Adrenal gland (tissue), 12 donors: ENCODE results near the gene CACNA1I. TPM values are rescaled to one million over a fixed set of nuclear protein-coding genes. Genes with fewer than 3 reads are reported as not detected.

Experiments
- DNase-seq, 7 donors: peaks; one replicate each; pipeline ENCODE4 v3.0.0-alpha.2; 2019 to 2020
- H3K27ac ChIP-seq, 5 donors: fragments of 200-600 bp; sonication (generic) in 4 of 5; 1 replicate in 3 of 5; 2 replicates in 2 of 5; pipeline versions ENCODE4 v1.5.1 to v1.8.0; 2016 to 2020; ENCODE audit warnings: mild to moderate bottlenecking in 1 of 5
- H3K27me3 ChIP-seq: fragments of 200-600 bp; 2 replicates; pipeline ENCODE4 v1.8.0; 2021
- H3K36me3 ChIP-seq, 2 donors: fragments of 200-600 bp; replicated peaks in 1 of 2; 1 replicate in 1 of 2; 2 replicates in 1 of 2; pipeline versions ENCODE4 v1.5.1 to v1.8.0; 2018 to 2022
- H3K4me1 ChIP-seq, 2 donors: fragments of 200-600 bp; replicated peaks in 1 of 2; 1 replicate in 1 of 2; 2 replicates in 1 of 2; pipeline versions ENCODE4 v1.5.1 to v1.8.0; 2018 to 2021
- H3K4me3 ChIP-seq, 4 donors: fragments of 200-600 bp; sonication (generic) in 3 of 4; one replicate each; pipeline ENCODE4 v1.5.1; 2016 to 2018
- H3K9me3 ChIP-seq, 3 donors: fragments of 200-600 bp; sonication (generic) in 1 of 3; replicated peaks in 1 of 3; 1 replicate in 2 of 3; 2 replicates in 1 of 3; pipeline versions ENCODE4 v1.5.1 to v1.8.0; 2016 to 2021
- POLR2A ChIP-seq, 2 donors: fragments of 450-650 bp; IDR thresholded peaks; one replicate each; pipeline ENCODE4 v1.6.1; 2017; ENCODE audit warnings: antibody characterized with exemption in 2 of 2, mild to moderate bottlenecking in 2 of 2, moderate library complexity in 1 of 2
- WGBS, 4 donors: extraction: QIAGEN DNeasy Blood & Tissue Kit in 2 of 4; methylation state at CpG; one replicate each; pipeline versions ENCODE4 v1.1.5 to v1.1.7; 2013 to 2017; 5-methylcytosine and 5-hydroxymethylcytosine counted together
- intact Hi-C, 2 donors: fragments of 100-400 bp; cut with DNase I; formaldehyde crosslinking; loops; one replicate each; pipeline versions ENCODE4 v1.14.1 to v1.15.0; 2022 to 2023
- polyA plus RNA-seq, 3 donors: library from polyadenylated mRNA; stranded (reverse); fragments of 200-250 nt in 2 of 3; fragments of 350-450 nt in 1 of 3; fragmentation: Illumina TruSeq in 1 of 3; extraction: RNeasy Lipid Tissue Mini Kit (QIAGEN cat#74804) in 1 of 3; gene quantifications; one replicate each; pipeline ENCODE4 v1.2.3, GENCODE V29; 2013 to 2014
- total RNA-seq, 9 donors: library from RNA; depleted of rRNA in 4 of 9; stranded (reverse); fragments of >200 nt in 4 of 9; fragments of 120-200 nt in 1 of 9; fragmentation: NEBNext Ultra II Directional in 1 of 9; extraction: Animal tissue kit (Norgen Biotek cat#: 25700) in 1 of 9; gene quantifications; one replicate each; pipeline versions ENCODE4 v1.1.0 to v1.2.4, GENCODE V29; 2013 to 2023
- TF ChIP-seq, protein P1 (sequence below), 6 experiments: fragments of 450-650 bp in 4 of 6; fragments of 200-600 bp in 2 of 6; sonication (generic) in 1 of 6; IDR thresholded peaks; 1 replicate in 5 of 6; 2 replicates in 1 of 6; pipeline versions ENCODE4 v1.5.1 to v1.8.0; 2016 to 2021; ENCODE audit warnings: antibody characterized with exemption in 6 of 6, mild to moderate bottlenecking in 2 of 6, moderate library complexity in 1 of 6
- donor health status: healthy with polysubstance abuse.
- donor health status: Bipolar disorder and iron deficiency.
- donor health status: DM: yes; HTN: yes; CAD: no.
- donor health status: DM: no; HTN: no; CAD: no.
- donor health status: DM: no; HTN: no; CAD: no.
- donor health status: DM: yes; HTN: yes; CAD: no.

CACNA1I gene
- total and polyA plus RNA-seq, 12 donors = 0.06 to 20.1 (median 3.2) TPM

DNA sequence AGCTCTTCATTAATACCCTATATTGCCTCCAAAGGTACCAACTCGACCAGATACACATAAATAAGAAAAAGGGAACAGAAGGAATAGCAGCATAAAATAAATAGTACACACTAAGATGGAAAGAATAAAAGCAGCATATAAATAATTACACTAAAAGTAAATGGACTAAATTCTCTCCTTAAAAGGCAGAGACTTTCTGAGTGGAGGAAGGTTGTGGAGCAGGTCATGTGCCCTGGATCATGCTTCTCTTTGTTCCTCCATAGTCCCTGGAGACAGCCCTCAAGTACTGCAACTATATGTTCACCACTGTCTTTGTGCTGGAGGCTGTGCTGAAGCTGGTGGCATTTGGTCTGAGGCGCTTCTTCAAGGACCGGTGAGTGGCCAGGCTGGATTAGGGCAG is 101.4 kb downstream of the CACNA1I start:
- peaks cover 0 to 15% (median 0%) of the 10 kb centered on the region in 3 donors for H3K9me3 ChIP-seq
- no peaks in the 10 kb centered on the region for H3K4me1 ChIP-seq
- 93 to 97% (median 94%) methylated on average over 3 of the region's 3 CpGs for WGBS, 4 donors
- no peaks in the 10 kb centered on the region for H3K36me3 ChIP-seq
- no peaks in the 10 kb centered on the region for H3K27me3 ChIP-seq
- TF ChIP-seq, protein P1, sequence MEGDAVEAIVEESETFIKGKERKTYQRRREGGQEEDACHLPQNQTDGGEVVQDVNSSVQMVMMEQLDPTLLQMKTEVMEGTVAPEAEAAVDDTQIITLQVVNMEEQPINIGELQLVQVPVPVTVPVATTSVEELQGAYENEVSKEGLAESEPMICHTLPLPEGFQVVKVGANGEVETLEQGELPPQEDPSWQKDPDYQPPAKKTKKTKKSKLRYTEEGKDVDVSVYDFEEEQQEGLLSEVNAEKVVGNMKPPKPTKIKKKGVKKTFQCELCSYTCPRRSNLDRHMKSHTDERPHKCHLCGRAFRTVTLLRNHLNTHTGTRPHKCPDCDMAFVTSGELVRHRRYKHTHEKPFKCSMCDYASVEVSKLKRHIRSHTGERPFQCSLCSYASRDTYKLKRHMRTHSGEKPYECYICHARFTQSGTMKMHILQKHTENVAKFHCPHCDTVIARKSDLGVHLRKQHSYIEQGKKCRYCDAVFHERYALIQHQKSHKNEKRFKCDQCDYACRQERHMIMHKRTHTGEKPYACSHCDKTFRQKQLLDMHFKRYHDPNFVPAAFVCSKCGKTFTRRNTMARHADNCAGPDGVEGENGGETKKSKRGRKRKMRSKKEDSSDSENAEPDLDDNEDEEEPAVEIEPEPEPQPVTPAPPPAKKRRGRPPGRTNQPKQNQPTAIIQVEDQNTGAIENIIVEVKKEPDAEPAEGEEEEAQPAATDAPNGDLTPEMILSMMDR (IDR thresholded peaks at IDR 0.05) = no peak
- TF ChIP-seq POLR2A (IDR thresholded peaks at IDR 0.05) = no peak
- no peak overlapping the region for H3K4me3 ChIP-seq
- DNase-seq = no peak
- intact Hi-C loops = no loop called here
- no peak overlapping the region for H3K27ac ChIP-seq

DNA sequence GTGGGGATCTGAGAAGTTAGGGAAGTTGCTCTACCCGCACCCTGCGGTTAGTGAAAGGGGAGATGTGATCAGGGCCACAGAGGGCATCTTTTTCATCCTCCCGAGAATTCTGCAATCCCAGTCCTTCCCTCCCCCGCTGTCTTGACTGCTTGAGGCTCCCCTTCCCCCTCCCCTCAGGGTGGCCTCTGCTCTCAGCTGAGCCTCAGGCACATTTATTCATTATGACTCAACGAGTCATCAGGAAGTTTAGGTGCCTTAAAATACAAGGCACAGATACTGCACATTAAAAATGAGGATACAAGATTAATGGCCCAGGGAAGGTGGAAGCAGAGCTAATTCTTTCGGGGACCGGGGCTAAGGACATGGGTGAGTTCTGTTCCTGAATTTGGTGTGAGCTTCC is 104.0 kb downstream of the CACNA1I start:
- Histone ChIP-seq H3K4me1 (no peaks in the 10 kb centered on the region), H3K36me3 (no peaks in the 10 kb centered on the region), H3K27ac (no peak overlapping the region), H3K27me3 (no peaks in the 10 kb centered on the region), H3K4me3 (no peak overlapping the region), H3K9me3 (peaks cover 0 to 15% (median 0%) of the 10 kb centered on the region in 3 donors)
- WGBS, 4 donors = 66 to 79% (median 73%) methylated on average over 7 of the region's 7 CpGs
- TF ChIP-seq POLR2A (IDR thresholded peaks at IDR 0.05) = no peak
- TF ChIP-seq, protein P1 (IDR thresholded peaks at IDR 0.05) = no peak
- no peak for DNase-seq
- intact Hi-C loops = no loop called here

DNA sequence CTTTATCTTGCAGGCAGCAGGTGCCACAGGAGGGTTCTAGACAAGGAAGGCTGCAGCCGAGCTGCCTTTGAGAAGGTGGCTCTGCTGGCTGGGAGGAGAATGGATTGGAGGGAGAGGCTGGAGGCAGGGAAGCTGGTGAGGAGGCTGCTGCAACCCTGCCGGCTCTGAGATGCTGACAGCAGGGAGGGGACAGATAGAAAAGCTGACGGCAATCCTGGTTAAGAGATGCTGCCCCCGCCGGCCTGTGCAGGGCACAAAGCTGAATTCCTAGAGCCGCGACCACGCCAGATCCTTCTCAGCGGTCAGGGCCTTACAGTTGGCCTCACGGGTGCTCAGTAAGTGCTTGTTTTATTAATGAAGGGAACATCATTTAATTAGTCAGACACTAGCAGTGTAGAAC is 105.4 kb downstream of the CACNA1I start:
- Histone ChIP-seq H3K27ac (no peak overlapping the region), H3K4me3 (no peak overlapping the region), H3K27me3 (no peaks in the 10 kb centered on the region), H3K36me3 (no peaks in the 10 kb centered on the region), H3K4me1 (no peaks in the 10 kb centered on the region), H3K9me3 (peaks cover 0 to 15% (median 0%) of the 10 kb centered on the region in 3 donors)
- DNase-seq = no peak
- WGBS, 4 donors = 71 to 82% (median 73%) methylated on average over 10 of the region's 10 CpGs
- intact Hi-C loops = no loop called here
- TF ChIP-seq, protein P1 (IDR thresholded peaks at IDR 0.05) = no peak
- TF ChIP-seq POLR2A (IDR thresholded peaks at IDR 0.05) = no peak

DNA sequence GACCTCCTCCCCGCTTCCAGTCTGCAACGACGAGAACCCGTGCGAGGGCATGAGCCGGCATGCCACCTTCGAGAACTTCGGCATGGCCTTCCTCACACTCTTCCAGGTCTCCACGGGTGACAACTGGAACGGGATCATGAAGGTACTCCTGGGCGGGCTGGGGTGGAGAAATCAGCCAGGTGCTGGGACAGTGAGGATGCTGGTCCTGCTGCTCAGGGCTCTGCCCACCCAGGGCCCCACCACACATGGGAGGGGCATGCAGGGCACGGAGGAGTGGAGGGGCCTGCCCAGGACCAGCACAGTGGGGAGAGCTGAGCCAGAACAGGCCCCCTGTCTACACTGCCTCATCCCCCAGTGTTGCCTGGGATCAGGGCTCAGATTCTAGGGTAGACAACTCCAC is 107.4 kb downstream of the CACNA1I start:
- Histone ChIP-seq H3K4me1 (no peaks in the 10 kb centered on the region), H3K27ac (no peak overlapping the region), H3K9me3 (no peaks in the 10 kb centered on the region), H3K4me3 (no peak overlapping the region), H3K27me3 (no peaks in the 10 kb centered on the region), H3K36me3 (no peaks in the 10 kb centered on the region)
- TF ChIP-seq POLR2A (IDR thresholded peaks at IDR 0.05) = no peak
- TF ChIP-seq, protein P1 (IDR thresholded peaks at IDR 0.05) = no peak
- no peak for DNase-seq
- 91 to 96% (median 94%) methylated on average over 9 to 12 of the region's 12 CpGs for WGBS, 4 donors
- intact Hi-C loops = no loop called here
